VCaP (cell line): Measurements from ENCODE around the gene RYR2.

Source experiments
- H3K27ac ChIP-seq: fragments of 450-650 bp; 2 replicates; pipeline ENCODE4 v1.5.1; 2017
- TF ChIP-seq, protein P1 (sequence below): fragments of 450-650 bp; conservative IDR thresholded peaks from 2 replicates; pipeline ENCODE4 v1.5.1; 2017; ENCODE audit warnings: mild to moderate bottlenecking, moderate library complexity

Gene RYR2

DNA sequence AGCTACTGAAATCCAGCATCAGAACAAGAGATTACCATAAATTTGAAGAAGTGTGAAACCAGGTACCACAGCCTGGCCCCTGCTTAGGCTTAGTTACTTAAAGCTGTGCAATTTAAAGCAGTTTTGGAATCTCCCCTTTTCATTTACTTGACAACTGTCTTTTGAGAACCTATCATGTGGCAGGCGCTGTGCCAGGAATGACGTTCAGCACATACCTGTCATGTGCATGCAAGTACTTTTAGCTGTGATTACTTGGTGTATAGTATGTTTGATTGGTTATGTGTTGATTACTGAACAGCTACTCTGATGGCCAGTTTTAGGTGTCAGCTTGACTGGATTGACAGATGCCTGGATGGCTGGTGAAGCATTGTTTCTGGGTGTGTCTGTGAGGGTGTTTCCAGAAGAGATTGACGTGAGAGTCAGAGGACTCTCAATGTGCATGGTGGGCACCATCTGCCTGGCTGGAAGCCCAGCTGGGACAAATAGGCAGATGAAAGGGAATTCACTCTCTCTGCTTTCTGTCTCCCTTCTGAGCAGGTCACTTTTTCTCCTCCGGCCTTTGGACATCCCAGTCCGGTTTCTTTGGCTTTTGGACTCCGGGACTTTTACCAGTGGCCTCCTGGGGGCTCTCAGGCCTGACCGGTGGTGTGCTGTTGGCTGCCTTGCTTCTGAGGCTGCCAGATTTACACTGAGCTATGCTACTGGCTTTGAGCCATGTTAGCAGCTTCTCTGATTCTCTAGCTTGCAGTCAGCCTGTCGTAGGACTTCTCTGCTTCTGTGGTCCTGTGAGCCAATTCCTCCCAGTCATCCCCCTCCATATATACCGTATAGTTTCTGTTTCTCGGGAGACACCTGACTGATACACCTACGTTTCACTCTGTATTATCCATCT lies 178.0 kb downstream of the RYR2 start:
- TF ChIP-seq, protein P1, sequence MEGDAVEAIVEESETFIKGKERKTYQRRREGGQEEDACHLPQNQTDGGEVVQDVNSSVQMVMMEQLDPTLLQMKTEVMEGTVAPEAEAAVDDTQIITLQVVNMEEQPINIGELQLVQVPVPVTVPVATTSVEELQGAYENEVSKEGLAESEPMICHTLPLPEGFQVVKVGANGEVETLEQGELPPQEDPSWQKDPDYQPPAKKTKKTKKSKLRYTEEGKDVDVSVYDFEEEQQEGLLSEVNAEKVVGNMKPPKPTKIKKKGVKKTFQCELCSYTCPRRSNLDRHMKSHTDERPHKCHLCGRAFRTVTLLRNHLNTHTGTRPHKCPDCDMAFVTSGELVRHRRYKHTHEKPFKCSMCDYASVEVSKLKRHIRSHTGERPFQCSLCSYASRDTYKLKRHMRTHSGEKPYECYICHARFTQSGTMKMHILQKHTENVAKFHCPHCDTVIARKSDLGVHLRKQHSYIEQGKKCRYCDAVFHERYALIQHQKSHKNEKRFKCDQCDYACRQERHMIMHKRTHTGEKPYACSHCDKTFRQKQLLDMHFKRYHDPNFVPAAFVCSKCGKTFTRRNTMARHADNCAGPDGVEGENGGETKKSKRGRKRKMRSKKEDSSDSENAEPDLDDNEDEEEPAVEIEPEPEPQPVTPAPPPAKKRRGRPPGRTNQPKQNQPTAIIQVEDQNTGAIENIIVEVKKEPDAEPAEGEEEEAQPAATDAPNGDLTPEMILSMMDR: no peak
- no peak overlapping the region for H3K27ac ChIP-seq

DNA sequence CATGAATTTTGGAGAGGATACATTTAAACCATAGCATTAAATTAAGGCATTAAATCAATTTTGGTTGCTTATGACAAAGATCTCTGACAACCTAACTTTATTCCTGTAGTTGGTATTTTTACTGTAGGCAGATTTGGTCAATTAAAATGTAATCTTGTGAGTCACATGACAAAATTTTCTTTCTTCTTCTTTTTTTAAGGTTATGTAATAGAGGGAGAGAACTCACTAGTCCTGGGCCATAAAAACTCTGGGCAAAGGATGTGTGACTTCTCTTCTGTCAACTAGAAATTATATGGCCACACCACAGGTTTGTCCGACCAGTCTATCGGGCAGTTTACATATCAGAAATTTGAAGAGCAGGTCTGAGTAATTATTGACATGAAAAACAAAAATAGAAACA lies 181.4 kb downstream of the RYR2 start:
- TF ChIP-seq, protein P1: no peak
- H3K27ac ChIP-seq: no peak overlapping the region

DNA sequence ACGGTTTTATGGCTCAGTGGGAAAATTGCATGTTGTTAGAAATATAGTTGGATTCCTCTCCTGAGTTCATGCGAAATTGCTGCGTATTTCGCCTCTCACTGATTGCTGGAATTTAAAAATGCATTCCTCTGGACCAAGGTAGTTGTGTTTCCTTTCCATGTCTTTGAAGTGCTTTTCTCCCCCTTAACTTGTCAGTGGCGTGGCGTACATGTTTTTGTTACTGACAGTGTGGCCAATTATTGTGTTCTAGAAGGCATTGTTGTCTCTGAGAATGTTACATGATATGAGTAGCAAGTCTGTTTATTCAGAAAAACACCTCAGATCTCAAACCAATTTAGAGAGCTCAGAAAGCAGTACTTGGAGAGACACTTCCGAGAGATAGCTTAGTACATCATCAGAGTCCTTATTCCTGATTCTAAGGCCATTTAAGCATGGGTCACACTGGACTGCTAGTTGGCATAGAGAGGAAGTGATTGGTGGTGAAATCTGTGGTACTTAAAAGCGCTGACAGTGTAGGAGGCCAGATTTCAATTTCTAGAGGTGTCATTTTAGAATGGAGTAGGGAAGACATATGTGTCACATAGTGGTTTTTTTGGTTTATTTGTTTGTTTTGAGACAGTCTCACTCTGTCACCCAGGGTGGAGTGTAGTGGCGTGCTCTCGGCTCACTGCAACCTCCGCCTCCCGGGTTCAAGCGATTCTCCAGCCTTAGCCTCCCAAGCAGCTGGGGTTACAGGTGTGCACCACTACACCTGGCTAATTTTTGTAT lies 184.4 kb downstream of the RYR2 start:
- TF ChIP-seq, protein P1: no peak
- no peak overlapping the region for H3K27ac ChIP-seq

DNA sequence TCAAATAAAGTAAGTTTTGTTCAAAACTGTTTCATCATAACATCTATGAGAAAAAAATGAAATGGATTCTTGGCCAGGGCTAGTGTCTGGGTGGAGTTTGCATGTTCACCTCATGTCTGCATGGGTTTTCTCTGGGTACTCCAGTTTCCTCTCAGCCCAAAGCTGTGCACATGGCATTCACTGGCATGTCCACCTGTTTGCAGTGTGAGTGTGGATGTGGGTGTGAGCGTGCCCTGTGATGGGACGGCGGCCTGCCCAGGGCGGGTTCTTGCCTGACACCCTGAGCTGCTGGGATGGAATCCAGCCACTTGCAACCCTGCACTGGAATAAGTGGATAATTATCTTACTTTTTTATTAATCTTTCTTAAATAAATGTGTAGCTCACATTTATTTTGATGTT lies 185.5 kb downstream of the RYR2 start:
- TF ChIP-seq, protein P1: no peak
- no peak overlapping the region for H3K27ac ChIP-seq

DNA sequence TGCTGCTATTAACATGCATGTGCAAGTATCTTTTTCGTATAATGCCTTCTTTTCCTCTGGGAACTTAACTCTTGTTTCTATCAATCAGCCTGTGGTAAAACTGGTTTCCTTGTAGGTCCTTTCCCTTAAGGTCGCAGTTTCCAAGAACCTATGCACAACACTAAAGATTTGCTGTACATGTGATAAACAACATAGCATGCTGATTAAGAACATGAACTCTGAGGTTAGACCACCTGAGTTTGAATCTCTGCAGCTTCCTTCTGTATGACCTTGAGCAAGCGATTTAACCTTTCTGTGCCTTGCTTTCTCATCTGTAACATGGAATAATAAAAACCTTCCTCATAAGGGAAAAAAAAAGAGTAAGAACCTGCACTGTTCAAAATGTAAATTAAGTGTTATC lies 186.4 kb downstream of the RYR2 start:
- TF ChIP-seq, protein P1: no peak

DNA sequence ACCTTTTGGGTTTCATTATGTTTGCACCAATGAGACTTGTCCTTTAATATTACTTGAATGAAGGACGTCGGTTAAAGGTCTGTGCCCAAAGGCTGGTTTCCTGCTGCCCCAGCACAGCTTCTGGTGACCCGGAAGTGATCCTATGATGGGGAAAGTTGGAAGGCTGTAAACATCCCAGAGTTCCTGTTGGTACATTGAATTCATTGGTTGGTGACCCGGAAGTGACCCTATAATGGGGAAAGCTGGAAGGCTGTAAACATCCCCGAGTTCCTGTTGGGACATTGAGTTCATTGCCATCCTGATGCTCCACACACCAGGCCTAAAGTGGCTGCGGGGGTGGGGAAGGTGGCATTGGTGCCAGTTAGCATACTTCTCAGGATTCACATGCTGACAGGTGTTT lies 187.3 kb downstream of the RYR2 start:
- TF ChIP-seq, protein P1: no peak
- H3K27ac ChIP-seq: no peak overlapping the region

More for the DNA sequence above, 186.4 kb downstream of the RYR2 start:
- no peak overlapping the region for H3K27ac ChIP-seq

DNA sequence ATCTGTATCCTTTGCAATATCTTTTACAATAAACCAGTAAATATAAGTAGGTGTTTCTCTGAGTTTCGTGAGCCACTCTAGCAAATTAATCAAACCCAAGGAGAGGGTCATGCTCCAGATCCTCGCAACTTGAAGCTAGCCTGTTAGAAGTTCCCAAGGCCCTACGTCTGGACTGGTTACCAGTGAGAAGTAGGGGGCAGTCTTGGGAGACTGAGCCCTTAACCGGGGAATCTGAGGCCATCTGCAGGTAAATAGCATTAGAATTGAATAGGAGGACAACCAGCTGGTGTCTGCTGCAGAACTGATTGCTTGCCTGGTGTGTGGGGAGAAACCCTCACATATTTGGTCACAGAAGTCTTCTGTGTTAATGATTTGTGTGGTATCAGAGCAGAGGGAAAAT lies 190.5 kb downstream of the RYR2 start:
- no peak overlapping the region for H3K27ac ChIP-seq
- TF ChIP-seq, protein P1: no peak
